Glomerular visceral epithelial cell (primary cell): ENCODE results near the gene GYS1.
A peak's percentile ranks its signal among the peaks of the same experiment; 100 is the strongest.

ENCODE experiments used
- DNase-seq: peaks from one replicate; pipeline ENCODE4 v3.0.0-alpha.2; 2016; ENCODE audit errors: extremely low spot score

Gene GYS1

GRCh38 chr19:49017666-49018351, 24.7 kb upstream of the GYS1 start:
- DNase-seq: peak; percentile 75

DNA sequence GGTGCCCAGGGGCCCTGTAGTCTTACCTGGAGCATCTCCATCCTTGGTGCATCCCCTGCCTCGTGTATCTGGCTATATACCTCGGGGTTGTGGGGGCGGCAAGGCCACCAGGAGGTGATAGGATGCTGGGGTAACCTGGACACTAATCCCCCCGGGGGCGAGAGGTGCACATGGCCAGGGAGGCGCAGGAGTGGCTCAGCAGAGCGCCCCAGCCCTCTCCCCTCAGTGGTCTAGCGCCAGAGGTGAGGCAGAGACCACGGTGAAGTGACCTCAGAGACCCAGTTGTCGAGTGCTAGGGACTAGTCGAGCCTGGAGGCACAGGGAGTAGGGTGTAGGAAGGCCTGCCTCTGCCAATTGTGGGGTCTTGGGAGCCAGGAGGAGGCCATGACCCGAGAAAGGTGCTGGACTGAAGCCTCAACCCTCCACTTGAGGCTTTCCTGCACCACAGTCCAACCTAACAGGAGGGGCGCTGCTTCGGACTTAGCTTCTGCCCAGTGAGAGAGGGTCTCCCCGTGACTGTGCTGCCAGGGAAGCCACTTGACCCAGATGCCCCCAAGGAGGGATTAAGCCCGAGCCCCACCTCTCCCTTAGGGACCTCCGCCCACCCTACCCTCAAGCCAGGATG, 24.0 kb upstream of the GYS1 start, which contains the start of gene LHB:
Gene LHB, minus strand, starts transcription at position 51 of the 625 bp plus-strand sequence. Its CDS starts 10 bp downstream, at position 41.
- peak; percentile 14 for DNase-seq

- DNase-seq: no peak
Measured at GRCh38 chr19:49016067-49016839, 23.1 kb upstream of the GYS1 start.

DNA sequence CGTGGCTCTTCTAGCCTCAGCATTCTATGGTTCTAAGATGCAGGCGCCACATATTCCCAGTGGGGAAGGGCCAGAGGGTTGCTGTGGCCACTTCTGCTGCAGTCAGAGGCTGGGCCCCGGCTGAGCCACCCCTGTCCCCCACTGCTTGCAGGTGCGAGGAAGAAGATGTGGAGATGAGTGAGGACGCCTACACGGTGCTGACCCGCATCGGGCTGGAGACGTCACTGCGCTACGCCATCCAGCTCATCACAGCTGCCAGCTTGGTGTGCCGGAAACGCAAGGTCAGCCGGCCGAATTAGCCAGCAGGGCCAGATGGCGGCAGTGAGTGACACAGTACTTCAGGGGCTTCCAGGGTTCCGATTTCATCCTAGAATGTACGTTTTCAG, 21.8 kb upstream of the GYS1 start:
- no peak for DNase-seq

DNA sequence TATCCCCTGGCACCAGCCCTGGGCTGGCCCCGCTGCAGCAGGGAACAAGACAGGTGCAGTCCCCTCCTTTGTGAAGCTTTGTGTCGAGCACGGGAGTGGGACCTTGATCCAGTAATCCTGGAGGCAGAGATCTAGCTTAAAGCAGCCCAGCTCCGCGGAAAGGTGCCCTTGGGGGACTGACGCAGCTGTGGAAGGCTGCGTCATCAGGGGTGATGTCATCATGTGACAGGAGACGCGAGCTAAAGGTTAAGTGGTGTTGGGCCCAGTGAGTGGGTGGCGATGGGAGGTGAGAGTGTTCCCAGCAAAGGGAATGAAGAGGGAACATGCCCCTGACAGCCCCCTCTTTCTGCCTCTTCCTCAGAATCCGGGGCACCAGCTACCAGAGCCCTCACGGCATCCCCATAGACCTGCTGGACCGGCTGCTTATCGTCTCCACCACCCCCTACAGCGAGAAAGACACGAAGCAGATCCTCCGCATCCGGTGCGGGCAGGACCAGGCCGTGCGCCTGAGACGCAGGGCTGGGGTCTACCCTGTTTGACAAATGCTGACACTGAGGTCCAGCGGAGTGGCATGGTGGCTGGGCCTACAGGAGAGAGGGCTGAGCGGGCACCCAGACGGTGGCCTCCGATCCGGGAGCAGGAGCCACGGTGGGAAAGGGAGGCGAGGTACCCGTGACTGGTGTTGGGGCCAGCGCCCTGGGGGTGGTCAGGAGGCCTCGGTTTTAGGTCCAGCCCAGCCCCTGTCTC, 21.2 kb upstream of the GYS1 start:
- no peak for DNase-seq

DNA sequence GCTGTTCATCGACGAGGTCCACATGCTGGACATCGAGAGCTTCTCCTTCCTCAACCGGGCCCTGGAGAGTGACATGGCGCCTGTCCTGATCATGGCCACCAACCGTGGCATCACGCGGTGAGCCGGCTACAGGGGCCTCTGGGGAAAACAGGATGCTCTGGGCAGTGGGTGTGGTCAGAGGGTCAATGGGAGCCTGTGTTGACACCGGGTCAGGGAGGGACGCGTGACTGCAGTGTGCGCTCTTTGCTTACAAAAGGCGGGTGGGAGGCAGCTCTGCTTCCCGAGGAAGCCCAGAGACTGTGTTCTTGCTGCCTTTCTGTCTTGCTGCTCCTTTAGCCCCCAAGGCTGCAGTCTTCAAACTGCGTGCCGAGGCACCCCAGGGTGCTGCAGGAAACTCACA, 18.1 kb upstream of the GYS1 start:
- no peak for DNase-seq

DNA sequence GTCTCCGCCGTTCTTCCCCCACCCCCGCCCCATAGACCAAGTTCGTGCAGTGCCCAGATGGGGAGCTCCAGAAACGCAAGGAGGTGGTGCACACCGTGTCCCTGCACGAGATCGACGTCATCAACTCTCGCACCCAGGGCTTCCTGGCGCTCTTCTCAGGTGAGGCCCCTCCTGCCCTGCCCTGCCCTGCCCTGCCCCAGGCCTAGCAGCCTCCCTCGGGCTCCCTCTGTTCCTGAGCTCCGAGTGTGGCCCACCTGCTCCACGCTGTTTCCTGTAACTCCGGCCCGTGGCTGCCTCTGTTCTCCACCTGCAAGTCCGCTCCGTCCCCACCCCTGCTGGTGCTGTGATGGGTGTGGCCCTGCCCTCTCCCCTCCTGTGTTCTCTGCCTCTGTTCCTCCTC, 17.3 kb upstream of the GYS1 start:
- no peak for DNase-seq

GRCh38 chr19:49009828-49010227, 16.7 kb upstream of the GYS1 start:
- DNase-seq: no peak

- DNase-seq: no peak
Measured at GRCh38 chr19:49006905-49007304, 13.8 kb upstream of the GYS1 start.

GRCh38 chr19:49004964-49005614, 12.0 kb upstream of the GYS1 start:
- no peak for DNase-seq

DNA sequence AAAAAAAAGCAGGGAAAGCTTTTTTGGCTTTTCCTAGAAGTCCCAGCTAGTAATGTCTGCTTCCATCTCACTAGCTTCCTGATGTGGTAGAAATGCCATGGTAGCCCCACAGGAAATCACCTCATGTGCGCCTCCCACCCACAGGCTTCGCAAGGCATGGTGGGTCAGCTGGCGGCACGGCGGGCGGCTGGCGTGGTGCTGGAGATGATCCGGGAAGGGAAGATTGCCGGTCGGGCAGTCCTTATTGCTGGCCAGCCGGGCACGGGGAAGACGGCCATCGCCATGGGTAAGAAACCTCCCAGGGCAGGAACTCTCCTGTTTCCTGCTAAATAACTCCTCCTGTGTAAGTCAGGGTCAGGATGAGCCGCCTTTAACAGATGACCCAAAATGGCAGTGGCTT, 11.0 kb upstream of the GYS1 start:
- DNase-seq: no peak

GRCh38 chr19:48999481-49000325, 6.6 kb upstream of the GYS1 start:
- peak; percentile 82 for DNase-seq

DNA sequence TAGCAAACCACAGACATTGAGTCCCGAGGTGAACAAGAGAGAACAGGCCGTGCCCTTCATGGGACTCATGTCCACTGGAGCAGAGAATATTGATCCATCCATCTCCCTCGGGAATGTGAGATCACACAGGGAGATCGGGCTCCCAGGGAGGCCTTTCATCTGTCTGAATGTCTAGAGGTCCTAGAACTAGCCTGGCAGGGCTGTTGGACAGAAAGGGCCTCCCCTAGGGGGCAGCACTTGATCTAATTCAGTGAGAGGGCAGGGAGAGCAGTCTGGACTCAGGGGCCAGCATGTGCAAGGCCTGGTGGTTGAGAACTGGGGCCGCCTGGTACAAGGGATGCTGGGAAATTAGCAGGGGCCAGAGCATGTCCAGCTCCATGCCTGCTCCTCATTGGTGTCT, 4.9 kb upstream of the GYS1 start:
- peak; percentile 89 for DNase-seq

DNA sequence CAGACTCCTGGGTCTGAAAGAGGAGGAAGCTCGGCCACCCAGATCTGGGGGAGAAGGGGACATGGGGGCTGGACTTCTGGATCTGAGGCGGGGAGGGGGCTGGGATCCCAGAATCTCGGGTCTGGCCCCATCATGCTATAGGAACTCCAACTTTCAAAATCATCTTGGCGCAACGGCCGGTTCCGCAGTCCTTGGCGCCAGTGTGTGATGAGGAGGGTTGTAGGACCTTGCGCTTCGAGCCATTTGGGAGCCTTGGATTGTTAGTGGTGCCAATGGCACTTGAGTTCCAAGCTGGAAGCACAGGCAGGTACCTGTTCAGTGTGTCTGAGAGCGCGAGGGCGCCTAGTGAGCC, 902 bp upstream of the GYS1 start:
- DNase-seq: no peak

DNA sequence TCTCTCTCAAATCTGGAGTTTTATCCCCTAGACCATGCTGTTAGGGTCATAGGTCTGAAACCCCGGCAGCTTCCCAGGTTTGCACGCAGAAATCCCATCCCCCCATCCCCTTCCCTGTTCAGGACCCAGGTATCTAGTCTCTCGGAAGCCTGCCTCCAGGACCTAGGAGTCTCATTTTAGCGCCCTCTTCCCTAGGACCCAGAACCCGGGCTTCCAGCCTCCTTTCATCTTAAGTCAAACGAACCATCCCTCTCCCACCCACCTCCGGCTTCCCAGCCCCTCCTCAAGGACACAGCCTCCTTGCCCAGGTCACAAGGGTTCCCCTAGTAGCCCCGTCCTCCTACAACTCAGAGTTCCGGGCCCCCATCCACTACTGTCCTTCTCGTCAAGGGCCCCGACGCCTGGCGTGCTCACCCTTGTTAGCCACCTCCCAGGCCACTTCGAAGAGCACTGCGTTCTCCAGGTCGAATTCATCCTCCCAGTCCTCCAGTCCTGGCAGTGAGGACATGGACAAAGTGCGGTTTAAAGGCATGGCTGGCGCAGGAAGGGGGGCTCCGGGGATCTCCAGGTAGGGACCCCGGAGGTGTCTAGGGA, 431 bp downstream of the GYS1 start:
- DNase-seq: no peak

DNA sequence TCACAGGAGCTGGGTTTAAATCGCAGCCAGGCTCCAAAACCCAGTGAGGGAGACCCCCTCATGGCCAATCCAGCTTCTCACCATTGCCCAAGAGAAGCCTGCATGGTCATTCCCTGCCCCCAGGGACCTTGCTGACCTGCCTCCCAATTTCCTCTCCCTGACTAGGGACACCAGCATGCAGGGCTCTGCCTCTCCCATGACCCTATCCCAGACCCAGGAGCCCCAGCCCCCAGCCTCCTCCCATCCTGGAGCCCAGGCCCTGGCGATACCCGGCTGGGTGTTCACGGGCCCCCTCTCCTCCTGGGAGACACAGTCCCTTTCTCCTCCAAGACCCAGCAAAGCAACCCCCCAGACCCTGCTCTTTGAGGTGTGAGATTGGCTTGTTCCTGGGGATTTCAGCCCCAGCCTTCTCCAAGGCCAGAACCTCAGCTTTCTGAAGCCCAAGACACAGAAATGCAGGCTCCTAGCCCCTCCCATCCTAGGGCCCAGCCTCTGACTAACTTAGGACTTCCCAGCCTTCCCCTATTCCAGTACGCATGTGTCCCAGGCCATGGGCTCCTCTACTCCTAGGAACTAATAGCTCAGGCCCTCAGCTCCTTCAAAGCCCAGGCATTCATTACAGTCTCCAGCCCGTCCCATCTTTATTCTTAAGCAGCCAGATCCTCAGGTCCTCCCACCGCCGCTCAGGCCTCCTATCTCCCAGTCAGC, 1.1 kb downstream of the GYS1 start:
- DNase-seq: peak; percentile 79

DNA sequence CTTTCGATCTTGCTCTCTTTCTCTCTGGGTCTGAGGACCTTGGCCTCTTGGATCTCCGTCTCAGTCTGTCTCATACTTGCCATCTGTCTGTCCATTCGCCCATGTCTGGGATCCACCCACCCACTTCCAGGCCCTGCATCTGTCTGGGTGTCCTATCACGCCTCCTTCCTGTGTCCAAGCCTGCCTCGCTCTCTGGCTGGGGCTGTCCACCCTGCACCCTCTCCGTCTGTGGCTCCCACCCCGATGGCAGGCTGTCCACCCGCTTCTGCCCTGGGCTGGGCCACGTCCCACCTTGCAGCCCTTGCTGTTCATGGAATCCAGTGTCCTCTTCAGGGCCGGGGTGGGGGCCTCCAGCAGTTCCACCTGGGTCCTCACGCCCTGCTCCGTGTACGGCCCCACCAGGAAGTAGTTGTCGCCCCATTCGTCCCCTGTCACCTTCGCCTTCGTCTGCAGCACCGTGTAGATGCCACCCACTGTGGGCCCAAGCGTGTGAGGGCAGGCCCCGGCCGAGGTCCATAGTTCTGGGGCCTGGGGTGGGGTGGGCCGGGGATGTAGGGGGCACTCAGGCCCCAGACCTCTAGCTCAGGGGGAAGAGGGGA, 2.0 kb downstream of the GYS1 start:
- DNase-seq: no peak

DNA sequence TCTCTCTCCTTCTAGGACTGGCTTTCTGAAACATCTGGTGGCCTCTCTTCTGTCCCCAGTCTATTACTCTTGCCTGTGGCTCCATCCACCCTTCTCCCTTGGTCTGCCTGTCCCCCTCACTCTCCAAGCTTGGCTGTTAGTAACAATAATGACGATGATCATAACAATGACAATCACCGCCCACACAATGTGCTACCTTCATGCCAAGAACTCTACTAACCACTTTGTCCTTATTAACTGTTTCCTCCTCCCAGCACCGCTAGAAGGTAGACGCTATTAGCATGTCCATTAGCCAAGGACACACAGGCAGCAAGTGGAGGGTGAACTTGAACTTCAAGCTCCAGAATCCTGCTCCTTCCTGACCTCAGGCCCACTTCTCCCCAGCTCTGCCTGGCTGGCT, 2.7 kb downstream of the GYS1 start:
- no peak for DNase-seq

- no peak for DNase-seq
Measured at GRCh38 chr19:48989701-48990291, 3.3 kb downstream of the GYS1 start.
